ENCODE results near the gene SLC12A3.

DNA sequence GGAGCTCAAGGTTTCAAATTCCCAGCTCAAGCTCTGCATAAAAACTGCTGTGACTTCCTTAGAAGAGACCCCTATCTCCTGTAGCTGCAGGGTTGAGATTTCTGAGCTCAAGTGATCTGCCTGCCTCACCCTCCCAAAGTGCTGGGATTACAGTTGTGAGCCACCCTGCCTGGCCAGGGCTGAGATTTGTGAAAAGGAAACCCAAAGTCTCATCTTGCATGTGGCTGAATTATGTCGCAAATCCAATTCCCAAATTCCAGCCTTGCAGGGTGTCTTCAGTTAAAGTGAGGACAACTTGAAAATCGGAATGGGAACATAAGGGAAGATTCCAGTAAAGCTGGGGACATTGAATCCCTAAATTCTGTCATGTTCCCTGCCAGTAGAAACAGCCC, 82.6 kb downstream of the SLC12A3 start:
- TF ChIP-seq, protein P1, sequence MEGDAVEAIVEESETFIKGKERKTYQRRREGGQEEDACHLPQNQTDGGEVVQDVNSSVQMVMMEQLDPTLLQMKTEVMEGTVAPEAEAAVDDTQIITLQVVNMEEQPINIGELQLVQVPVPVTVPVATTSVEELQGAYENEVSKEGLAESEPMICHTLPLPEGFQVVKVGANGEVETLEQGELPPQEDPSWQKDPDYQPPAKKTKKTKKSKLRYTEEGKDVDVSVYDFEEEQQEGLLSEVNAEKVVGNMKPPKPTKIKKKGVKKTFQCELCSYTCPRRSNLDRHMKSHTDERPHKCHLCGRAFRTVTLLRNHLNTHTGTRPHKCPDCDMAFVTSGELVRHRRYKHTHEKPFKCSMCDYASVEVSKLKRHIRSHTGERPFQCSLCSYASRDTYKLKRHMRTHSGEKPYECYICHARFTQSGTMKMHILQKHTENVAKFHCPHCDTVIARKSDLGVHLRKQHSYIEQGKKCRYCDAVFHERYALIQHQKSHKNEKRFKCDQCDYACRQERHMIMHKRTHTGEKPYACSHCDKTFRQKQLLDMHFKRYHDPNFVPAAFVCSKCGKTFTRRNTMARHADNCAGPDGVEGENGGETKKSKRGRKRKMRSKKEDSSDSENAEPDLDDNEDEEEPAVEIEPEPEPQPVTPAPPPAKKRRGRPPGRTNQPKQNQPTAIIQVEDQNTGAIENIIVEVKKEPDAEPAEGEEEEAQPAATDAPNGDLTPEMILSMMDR (IDR thresholded peaks at IDR 0.05; ENCODE audit: insufficient read depth, low read length, poor library complexity, severe bottlenecking) = no peak
- TF ChIP-seq EZH2phosphoT487 (conservative IDR thresholded peaks at IDR 0.05; ENCODE audit: low read length) = no peak

Data from SU-DHL-6 (cell line).